HEK293 (cell line): ENCODE results near the gene ADK.

Experiments used
- CTCF ChIP-seq: fragments of 450-650 bp; formaldehyde crosslinking; IDR thresholded peaks from 2 replicates; pipeline ENCODE4 v1.5.1; 2016; ENCODE audit warnings: missing biosample characterization, missing genetic modification characterization
- KLF17 ChIP-seq: fragments of 450-650 bp; formaldehyde crosslinking; IDR thresholded peaks from 2 replicates; pipeline ENCODE4 v1.5.1; 2016; ENCODE audit warnings: missing biosample characterization, missing genetic modification characterization
- KLF9 ChIP-seq: fragments of 450-650 bp; formaldehyde crosslinking; IDR thresholded peaks from 2 replicates; pipeline ENCODE4 v1.5.1; 2016; ENCODE audit warnings: missing biosample characterization, missing genetic modification characterization, low read depth
- PRDM2 ChIP-seq: fragments of 450-650 bp; formaldehyde crosslinking; IDR thresholded peaks from 2 replicates; pipeline ENCODE4 v1.5.1; 2016; ENCODE audit warnings: missing biosample characterization, missing genetic modification characterization, borderline replicate concordance
- YY1 ChIP-seq: fragments of 450-650 bp; formaldehyde crosslinking; IDR thresholded peaks from 2 replicates; pipeline ENCODE4 v1.5.1; 2018; ENCODE audit warnings: missing biosample characterization, missing genetic modification characterization
- ZNF16 ChIP-seq: fragments of 450-650 bp; formaldehyde crosslinking; IDR thresholded peaks from 2 replicates; pipeline ENCODE4 v1.5.1; 2016; ENCODE audit warnings: low read depth, missing biosample characterization, missing genetic modification characterization
- ZNF266 ChIP-seq: fragments of 450-650 bp; formaldehyde crosslinking; IDR thresholded peaks from 2 replicates; pipeline ENCODE4 v1.5.1; 2016; ENCODE audit warnings: missing biosample characterization, missing genetic modification characterization, low read depth
- ZNF274 ChIP-seq, 2 experiments: fragments of 200-500 bp in 1 of 2; fragments of 450-650 bp in 1 of 2; sonication (Bioruptor generic) in 1 of 2; formaldehyde crosslinking in 1 of 2; IDR thresholded peaks; 2 replicates each; pipeline versions ENCODE4 v1.5.1 to v1.6.1; 2014 to 2016; ENCODE audit warnings: borderline replicate concordance in 1 of 2, inconsistent platforms in 1 of 2, low read length in 1 of 2, missing biosample characterization in 1 of 2, missing genetic modification characterization in 1 of 2
- ZNF629 ChIP-seq: fragments of 450-650 bp; formaldehyde crosslinking; IDR thresholded peaks from 2 replicates; pipeline ENCODE4 v1.5.1; 2017; ENCODE audit warnings: missing biosample characterization, missing genetic modification characterization
- ZNF704 ChIP-seq: fragments of 450-650 bp; formaldehyde crosslinking; IDR thresholded peaks from 2 replicates; pipeline ENCODE4 v1.5.1; 2016; ENCODE audit warnings: missing biosample characterization, missing genetic modification characterization
- ZNF707 ChIP-seq: fragments of 450-650 bp; formaldehyde crosslinking; IDR thresholded peaks from 2 replicates; pipeline ENCODE4 v1.5.1; 2016; ENCODE audit warnings: missing biosample characterization, missing genetic modification characterization
- ZNF747 ChIP-seq: fragments of 450-650 bp; formaldehyde crosslinking; IDR thresholded peaks from 2 replicates; pipeline ENCODE4 v1.5.1; 2016; ENCODE audit warnings: missing biosample characterization, missing genetic modification characterization
- ZNF792 ChIP-seq: fragments of 450-650 bp; formaldehyde crosslinking; IDR thresholded peaks from 2 replicates; pipeline ENCODE4 v1.5.1; 2016; ENCODE audit warnings: missing biosample characterization, missing genetic modification characterization

GRCh38 chr10:74582566-74582965, 431.5 kb downstream of the ADK start:
- no peak for TF ChIP-seq CTCF (tag by site-specific recombination)
- TF ChIP-seq ZNF274 (IDR thresholded peaks at IDR 0.05; ENCODE audit: low read length) = no peak
- no peak for TF ChIP-seq ZNF274 (tag by site-specific recombination; IDR thresholded peaks at IDR 0.05; ENCODE audit: borderline replicate concordance)
- no peak for TF ChIP-seq KLF9
- TF ChIP-seq ZNF704 = no peak
- TF ChIP-seq YY1 (tag by site-specific recombination) = no peak
- TF ChIP-seq ZNF16 (tag by site-specific recombination) = no peak
- no peak for TF ChIP-seq ZNF266 (tag by site-specific recombination)
- no peak for TF ChIP-seq ZNF629 (tag by site-specific recombination)
- no peak for TF ChIP-seq ZNF747
- TF ChIP-seq ZNF707 (tag by site-specific recombination) = no peak
- TF ChIP-seq KLF17 = no peak
- no peak for TF ChIP-seq ZNF792 (tag by site-specific recombination)
- no peak for TF ChIP-seq PRDM2
